Uterus (tissue), 2 donors: Measurements from ENCODE around the gene P3R3URF.

ENCODE experiments used
- CTCF ChIP-seq, 4 experiments: fragments of 200-600 bp in 2 of 4; fragments of 450-650 bp in 2 of 4; sonication (generic) in 2 of 4; IDR thresholded peaks; one replicate each; pipeline ENCODE4 v1.5.1; 2016 to 2019; ENCODE audit warnings: antibody characterized with exemption in 4 of 4, mild to moderate bottlenecking in 2 of 4, moderate library complexity in 1 of 4
- POLR2A ChIP-seq, 2 donors: fragments of 450-650 bp; IDR thresholded peaks; one replicate each; pipeline ENCODE4 v1.6.1; 2016; ENCODE audit warnings: antibody characterized with exemption in 2 of 2, mild to moderate bottlenecking in 1 of 2, moderate library complexity in 1 of 2

GRCh38 chr1:46197560-46197963, 21.3 kb upstream of the P3R3URF start:
- TF ChIP-seq CTCF (IDR thresholded peaks at IDR 0.05) (no peak), POLR2A (IDR thresholded peaks at IDR 0.05) (no peak)
